ENCODE data around the gene RPP21.

Gene RPP21

DNA sequence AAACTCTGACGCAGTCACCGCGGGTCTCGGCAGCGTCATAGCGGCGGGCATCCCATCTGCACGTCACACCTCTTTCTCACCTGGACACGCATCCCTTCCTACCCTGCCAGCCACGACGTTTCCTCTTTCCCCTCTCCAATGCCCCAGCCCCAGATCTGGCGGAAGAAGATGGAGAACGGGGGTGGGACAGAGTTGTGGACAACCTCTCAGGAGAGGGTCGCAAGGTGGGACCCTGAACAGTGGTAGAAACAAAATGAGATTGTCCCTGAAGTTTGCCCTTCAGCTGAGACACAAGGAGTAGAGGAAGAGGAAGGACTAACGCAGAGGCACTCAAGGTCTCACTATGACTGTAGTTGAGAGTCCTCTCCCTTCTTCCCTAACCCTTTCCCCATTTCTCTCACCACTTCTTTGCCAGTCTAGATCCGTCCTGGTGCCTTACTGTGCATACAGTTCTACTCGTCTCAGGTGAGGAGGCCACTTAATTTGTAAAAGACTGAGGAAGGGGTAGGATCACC, 17.7 kb upstream of the RPP21 start:
- H3K79me2 ChIP-seq (ENCODE audit: insufficient read depth, low read length) = peaks cover 43% of the 10 kb centered on the region
- no peaks in the 10 kb centered on the region for H3K9me3 ChIP-seq (ENCODE audit: insufficient read depth, low read length, severe bottlenecking)
- H3K4me2 ChIP-seq (ENCODE audit: insufficient read depth, low read length) = peak overlapping the region; percentile 80
- DNase-seq (no peak), ATAC-seq (ENCODE audit: insufficient read depth, low read depth) (no peak)
- peaks cover 26% of the 10 kb centered on the region for H3K36me3 ChIP-seq (ENCODE audit: insufficient read depth, low read length)
- no peaks in the 10 kb centered on the region for H3K27me3 ChIP-seq (ENCODE audit: insufficient read depth, low read length, poor library complexity)
- peak overlapping the region; percentile 88 for H3K9ac ChIP-seq (ENCODE audit: low read depth, low read length)
- H3K4me1 ChIP-seq (ENCODE audit: insufficient read depth, low read length) = peaks cover 47% of the 10 kb centered on the region
- peak overlapping the region; percentile 90 for H2AFZ ChIP-seq (ENCODE audit: low read depth, low read length)
- TF ChIP-seq, protein P1, sequence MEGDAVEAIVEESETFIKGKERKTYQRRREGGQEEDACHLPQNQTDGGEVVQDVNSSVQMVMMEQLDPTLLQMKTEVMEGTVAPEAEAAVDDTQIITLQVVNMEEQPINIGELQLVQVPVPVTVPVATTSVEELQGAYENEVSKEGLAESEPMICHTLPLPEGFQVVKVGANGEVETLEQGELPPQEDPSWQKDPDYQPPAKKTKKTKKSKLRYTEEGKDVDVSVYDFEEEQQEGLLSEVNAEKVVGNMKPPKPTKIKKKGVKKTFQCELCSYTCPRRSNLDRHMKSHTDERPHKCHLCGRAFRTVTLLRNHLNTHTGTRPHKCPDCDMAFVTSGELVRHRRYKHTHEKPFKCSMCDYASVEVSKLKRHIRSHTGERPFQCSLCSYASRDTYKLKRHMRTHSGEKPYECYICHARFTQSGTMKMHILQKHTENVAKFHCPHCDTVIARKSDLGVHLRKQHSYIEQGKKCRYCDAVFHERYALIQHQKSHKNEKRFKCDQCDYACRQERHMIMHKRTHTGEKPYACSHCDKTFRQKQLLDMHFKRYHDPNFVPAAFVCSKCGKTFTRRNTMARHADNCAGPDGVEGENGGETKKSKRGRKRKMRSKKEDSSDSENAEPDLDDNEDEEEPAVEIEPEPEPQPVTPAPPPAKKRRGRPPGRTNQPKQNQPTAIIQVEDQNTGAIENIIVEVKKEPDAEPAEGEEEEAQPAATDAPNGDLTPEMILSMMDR (IDR thresholded peaks at IDR 0.05; ENCODE audit: borderline replicate concordance, extremely low read depth, low read length, poor library complexity, severe bottlenecking) = no peak
- no peak for TF ChIP-seq EZH2 (IDR thresholded peaks at IDR 0.05; ENCODE audit: borderline replicate concordance, low read depth, low read length, severe bottlenecking)
- H3K27ac ChIP-seq (ENCODE audit: low read length) = peak overlapping the region; percentile 91
- peaks cover 25% of the 10 kb centered on the region; the same call in 1 of the 2 replicates for H4K20me1 ChIP-seq (ENCODE audit: insufficient read depth, low read length)
- H3K4me3 ChIP-seq (ENCODE audit: low read depth in 1 of 2, low read length in 2 of 2) = peak overlapping the region; percentile 82 to 90; a peak in 3 of 4 replicates

DNA sequence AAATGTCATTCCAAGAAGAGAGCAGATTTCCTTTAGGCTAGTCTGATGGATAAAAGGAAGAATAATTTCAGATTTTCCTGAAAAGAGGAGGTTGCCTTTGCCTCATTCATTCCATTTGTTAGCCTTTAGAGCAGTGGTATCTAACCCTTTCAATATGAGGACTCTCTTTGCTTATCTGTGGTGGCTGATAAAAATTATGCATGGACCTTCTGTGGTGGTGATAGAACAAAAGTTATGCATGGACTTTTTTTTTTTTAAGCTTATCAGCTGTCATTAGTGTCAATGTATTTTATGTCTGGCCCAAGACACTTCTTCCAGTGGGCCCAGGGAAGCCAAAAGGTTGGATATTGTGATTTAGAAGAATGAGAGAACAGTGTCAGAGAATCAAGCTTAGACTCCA, 16.6 kb upstream of the RPP21 start:
- peak overlapping the region; percentile 80; the same call in 1 of the 2 replicates for H3K4me2 ChIP-seq (ENCODE audit: insufficient read depth, low read length)
- DNase-seq = no peak

DNA sequence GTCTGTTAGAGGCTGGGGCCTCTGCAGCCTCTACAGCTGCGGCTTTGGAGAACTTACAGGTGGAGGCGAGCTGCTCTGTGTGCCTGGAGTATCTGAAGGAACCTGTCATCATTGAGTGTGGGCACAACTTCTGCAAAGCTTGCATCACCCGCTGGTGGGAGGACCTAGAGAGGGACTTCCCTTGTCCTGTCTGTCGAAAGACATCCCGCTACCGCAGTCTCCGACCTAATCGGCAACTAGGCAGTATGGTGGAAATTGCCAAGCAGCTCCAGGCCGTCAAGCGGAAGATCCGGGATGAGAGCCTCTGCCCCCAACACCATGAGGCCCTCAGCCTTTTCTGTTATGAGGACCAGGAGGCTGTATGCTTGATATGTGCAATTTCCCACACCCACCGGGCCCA, 15.6 kb upstream of the RPP21 start:
- H4K20me1 ChIP-seq (ENCODE audit: insufficient read depth, low read length) = peaks cover 13% of the 10 kb centered on the region; the same call in 1 of the 2 replicates
- H3K9ac ChIP-seq (ENCODE audit: low read depth, low read length) = no peak overlapping the region
- H3K9me3 ChIP-seq (ENCODE audit: insufficient read depth, low read length, severe bottlenecking) = no peaks in the 10 kb centered on the region
- no peak overlapping the region for H3K4me2 ChIP-seq (ENCODE audit: insufficient read depth, low read length)
- H3K4me3 ChIP-seq (ENCODE audit: low read depth in 1 of 2, low read length in 2 of 2) = no peak overlapping the region
- no peak overlapping the region for H3K27ac ChIP-seq (ENCODE audit: low read length)
- no peak for TF ChIP-seq EZH2 (IDR thresholded peaks at IDR 0.05; ENCODE audit: borderline replicate concordance, low read depth, low read length, severe bottlenecking)
- TF ChIP-seq, protein P1 (IDR thresholded peaks at IDR 0.05; ENCODE audit: borderline replicate concordance, extremely low read depth, low read length, poor library complexity, severe bottlenecking) = no peak
- peaks cover 31% of the 10 kb centered on the region for H3K4me1 ChIP-seq (ENCODE audit: insufficient read depth, low read length)
- H3K36me3 ChIP-seq (ENCODE audit: insufficient read depth, low read length) = peaks cover 32% of the 10 kb centered on the region
- ATAC-seq (ENCODE audit: insufficient read depth, low read depth) (no peak), DNase-seq (no peak)
- no peak overlapping the region for H2AFZ ChIP-seq (ENCODE audit: low read depth, low read length)
- peaks cover 23% of the 10 kb centered on the region for H3K79me2 ChIP-seq (ENCODE audit: insufficient read depth, low read length)
- no peaks in the 10 kb centered on the region for H3K27me3 ChIP-seq (ENCODE audit: insufficient read depth, low read length, poor library complexity)

More for the DNA sequence above, 16.6 kb upstream of the RPP21 start:
- H4K20me1 ChIP-seq (ENCODE audit: insufficient read depth, low read length) = peaks cover 17% of the 10 kb centered on the region; the same call in 1 of the 2 replicates
- H3K79me2 ChIP-seq (ENCODE audit: insufficient read depth, low read length) = peaks cover 32% of the 10 kb centered on the region
- H3K27ac ChIP-seq (ENCODE audit: low read length) = no peak overlapping the region
- H3K4me3 ChIP-seq (ENCODE audit: low read depth in 1 of 2, low read length in 2 of 2) = no peak overlapping the region
- no peak overlapping the region for H3K9ac ChIP-seq (ENCODE audit: low read depth, low read length)
- H3K9me3 ChIP-seq (ENCODE audit: insufficient read depth, low read length, severe bottlenecking) = no peaks in the 10 kb centered on the region
- no peak for ATAC-seq (ENCODE audit: insufficient read depth, low read depth)
- TF ChIP-seq, protein P1 (IDR thresholded peaks at IDR 0.05; ENCODE audit: borderline replicate concordance, extremely low read depth, low read length, poor library complexity, severe bottlenecking) = no peak
- TF ChIP-seq EZH2 (IDR thresholded peaks at IDR 0.05; ENCODE audit: borderline replicate concordance, low read depth, low read length, severe bottlenecking) = no peak
- peaks cover 39% of the 10 kb centered on the region for H3K4me1 ChIP-seq (ENCODE audit: insufficient read depth, low read length)
- H2AFZ ChIP-seq (ENCODE audit: low read depth, low read length) = no peak overlapping the region
- H3K36me3 ChIP-seq (ENCODE audit: insufficient read depth, low read length) = peaks cover 26% of the 10 kb centered on the region
- no peaks in the 10 kb centered on the region for H3K27me3 ChIP-seq (ENCODE audit: insufficient read depth, low read length, poor library complexity)

Data from DND-41 (cell line).